Fibroblast of lung (primary cell): ENCODE results near the gene SLC30A10. TPM values are rescaled to one million over a fixed set of nuclear protein-coding genes. Genes with fewer than 3 reads are reported as not detected.

ENCODE experiments used
- polyA plus RNA-seq, 2 donors: library from polyadenylated mRNA; depleted of rRNA in 1 of 2; stranded (reverse) in 1 of 2; unstranded in 1 of 2; fragments of >200 nt; gene quantifications; 2 replicates each; pipeline ENCODE4 v1.2.1, GENCODE V29; 2011 to 2012; ENCODE audit warnings: missing spikeins in 1 of 2
- total RNA-seq: library from RNA; depleted of rRNA; stranded (reverse); fragments of >200 nt; gene quantifications from 2 replicates; pipeline ENCODE4 v1.2.1, GENCODE V29; 2014

SLC30A10 gene
- total and polyA plus RNA-seq, 2 donors (not counting 1 experiment from before 2014, with no cell fraction given), result not detected

Other genes with a start within 250 kb of the SLC30A10 start
- gene EPRS1, start 117.9 kb upstream of the SLC30A10 start, total RNA-seq, result 193 and 273 TPM in 2 replicates
- 100.0 and 103 TPM in 2 replicates for gene EPRS1, start 117.9 kb upstream of the SLC30A10 start, polyA plus RNA-seq
- 21.8 and 23.8 TPM in 2 replicates for gene BPNT1, start 161.2 kb upstream of the SLC30A10 start, total RNA-seq
- 51.2 and 54.9 TPM in 2 replicates for gene BPNT1, start 161.2 kb upstream of the SLC30A10 start, polyA plus RNA-seq
- gene IARS2, start 165.6 kb upstream of the SLC30A10 start, total RNA-seq, result 88.9 and 99.1 TPM in 2 replicates
- gene IARS2, start 165.6 kb upstream of the SLC30A10 start, polyA plus RNA-seq, result 34.1 and 37.8 TPM in 2 replicates